GM12873 (cell line): ENCODE results near the gene CHAD.

Source experiments
- CTCF ChIP-seq: IDR thresholded peaks from 2 replicates; pipeline ENCODE4 v1.5.1; 2012; ENCODE audit warnings: low read depth, mild to moderate bottlenecking, moderate library complexity, low read length, control low read depth; ENCODE audit not compliant: insufficient read depth; ENCODE audit errors: missing control alignments

The CHAD gene

GRCh38 chr17:50464736-50465135 is 3.9 kb downstream of the CHAD start:
- TF ChIP-seq CTCF, result no peak

GRCh38 chr17:50464121-50464520 is 4.6 kb downstream of the CHAD start:
- TF ChIP-seq CTCF, result no peak

GRCh38 chr17:50462446-50462845 is 6.2 kb downstream of the CHAD start:
- TF ChIP-seq CTCF, result no peak

GRCh38 chr17:50461550-50462132 is 7.0 kb downstream of the CHAD start:
- TF ChIP-seq CTCF, result no peak

GRCh38 chr17:50460831-50461526 is 7.7 kb downstream of the CHAD start:
- no peak for TF ChIP-seq CTCF

- TF ChIP-seq CTCF, result no peak
These were observed 8.9 kb downstream of the CHAD start for GRCh38 chr17:50459756-50460155.

GRCh38 chr17:50458701-50459676 is 9.7 kb downstream of the CHAD start:
- TF ChIP-seq CTCF, result no peak
